T47D (cell line): ENCODE data around the gene TAS1R3.
"Not testable (repeated sequence)": the region's sequence is repeated elsewhere in the genome, so short reads cannot be mapped to it uniquely, and the experiment has no call there.

Experiments
- DNase-seq, 2 experiments: peaks; one replicate each; pipeline versions ENCODE4 v3.0.0 to v3.0.0-alpha.2; 2011 to 2012; ENCODE audit warnings: low read depth in 1 of 2, low spot score in 1 of 2
- JUND ChIP-seq: IDR thresholded peaks from 2 replicates; pipeline ENCODE4 v1.6.1; 2012; ENCODE audit warnings: low read depth
- in situ Hi-C: cut with HindIII; loops from 2 replicates; pipeline ENCODE4 v1.10.0; 2016; ENCODE audit warnings: low sequenced_read_pairs, low pct_unique_long_range_greater_than_20kb

TAS1R3 gene

DNA sequence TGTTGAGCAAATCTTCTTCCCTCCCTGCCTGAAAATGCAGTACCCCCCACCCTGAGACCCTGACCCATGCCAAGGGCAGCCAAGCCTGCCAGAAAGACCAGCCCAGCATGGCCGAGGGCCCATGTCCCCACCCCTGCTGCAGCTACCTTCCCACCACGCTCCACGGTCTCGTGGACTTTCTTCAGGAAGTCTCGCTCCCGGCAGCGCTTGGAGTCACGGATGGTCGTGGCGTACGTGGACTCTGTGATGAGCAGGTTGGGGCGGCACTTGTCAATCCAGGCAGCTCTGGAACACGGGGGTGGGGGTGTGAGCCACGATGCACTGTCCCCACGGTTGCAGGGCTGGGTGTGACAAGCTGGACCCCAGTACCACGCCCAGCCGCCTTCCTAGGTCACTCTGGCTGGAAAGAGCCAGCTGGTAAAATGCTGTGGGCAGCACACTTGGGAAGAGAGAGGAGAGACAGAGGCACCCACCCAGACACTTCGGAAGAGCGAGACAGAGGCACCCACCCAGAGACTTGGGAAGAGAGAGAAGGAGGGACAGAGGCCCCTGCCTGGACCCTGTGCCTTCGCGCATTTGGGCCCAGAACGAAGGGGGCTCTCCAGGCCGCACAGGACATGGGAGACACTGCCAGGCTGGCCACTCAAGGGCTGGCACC is 16.3 kb upstream of the TAS1R3 start:
- in situ Hi-C loops: no loop called here
- no peak for TF ChIP-seq JUND
- no peak for DNase-seq

DNA sequence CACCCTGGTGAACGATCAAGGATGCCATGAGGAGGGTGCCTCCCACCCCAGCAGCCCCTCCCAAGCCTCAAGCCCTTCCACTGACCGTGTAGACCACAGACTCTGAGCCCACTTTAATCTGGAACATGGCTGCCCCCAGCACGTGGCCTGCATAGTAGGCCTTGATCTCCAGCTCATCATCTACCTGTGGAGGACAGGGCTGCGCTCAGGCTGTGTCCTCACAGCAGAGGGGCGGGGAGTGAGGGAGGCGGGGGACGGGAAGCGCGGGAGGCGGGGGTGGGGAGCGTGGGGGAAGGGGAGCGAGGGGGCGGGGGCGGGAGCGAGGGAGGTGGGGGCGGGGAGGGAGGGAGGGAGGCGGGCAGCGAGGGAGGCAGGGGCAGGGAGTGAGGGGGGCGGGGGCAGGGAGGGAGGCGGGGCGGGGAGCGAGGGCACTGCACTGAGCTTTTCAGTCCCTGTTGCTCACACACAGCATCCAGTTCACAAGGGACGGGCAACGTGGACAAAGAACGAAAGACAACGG is 15.6 kb upstream of the TAS1R3 start:
- in situ Hi-C loops: no loop called here
- DNase-seq: no peak
- TF ChIP-seq JUND: no peak

DNA sequence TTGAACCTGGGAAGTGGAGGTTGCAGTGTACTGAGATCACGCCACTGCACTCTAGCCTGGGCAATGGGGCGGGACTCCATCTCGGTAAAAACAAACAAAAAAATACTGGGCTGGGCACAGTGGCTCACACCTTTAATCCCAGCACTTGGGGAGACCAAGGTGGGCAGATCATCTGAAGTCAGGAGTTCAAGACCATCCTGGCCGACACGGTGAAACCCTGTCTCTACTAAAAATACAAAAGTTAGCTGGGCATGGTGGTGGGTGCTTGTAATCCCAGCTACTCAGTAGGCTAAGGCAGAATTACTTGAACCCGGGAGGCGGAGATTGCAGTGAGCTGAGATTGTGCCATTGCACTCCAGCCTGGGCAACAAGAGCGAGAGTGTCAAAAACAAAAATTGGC is 14.9 kb upstream of the TAS1R3 start:
- DNase-seq, in situ Hi-C loops: not testable (repeated sequence)

DNA sequence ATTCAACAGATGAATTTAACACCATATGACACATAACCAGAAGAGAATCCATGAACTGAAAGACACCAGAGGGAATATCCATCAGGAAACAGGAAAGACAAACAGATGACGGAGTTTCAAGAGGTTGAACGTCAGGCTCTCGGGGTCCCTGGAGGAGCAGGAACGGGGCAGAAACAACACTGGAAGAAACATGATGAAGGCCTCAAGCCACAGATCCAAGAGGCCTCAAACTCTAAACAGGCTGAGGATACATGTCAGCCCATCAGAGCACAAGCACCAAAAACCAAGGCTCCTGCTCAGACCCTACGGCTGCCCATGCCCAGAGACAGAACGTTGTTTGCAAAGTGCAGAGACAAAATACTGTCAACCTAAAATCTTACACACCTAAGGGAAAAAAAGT is 13.7 kb upstream of the TAS1R3 start:
- in situ Hi-C loops: no loop called here
- TF ChIP-seq JUND: no peak
- no peak for DNase-seq

DNA sequence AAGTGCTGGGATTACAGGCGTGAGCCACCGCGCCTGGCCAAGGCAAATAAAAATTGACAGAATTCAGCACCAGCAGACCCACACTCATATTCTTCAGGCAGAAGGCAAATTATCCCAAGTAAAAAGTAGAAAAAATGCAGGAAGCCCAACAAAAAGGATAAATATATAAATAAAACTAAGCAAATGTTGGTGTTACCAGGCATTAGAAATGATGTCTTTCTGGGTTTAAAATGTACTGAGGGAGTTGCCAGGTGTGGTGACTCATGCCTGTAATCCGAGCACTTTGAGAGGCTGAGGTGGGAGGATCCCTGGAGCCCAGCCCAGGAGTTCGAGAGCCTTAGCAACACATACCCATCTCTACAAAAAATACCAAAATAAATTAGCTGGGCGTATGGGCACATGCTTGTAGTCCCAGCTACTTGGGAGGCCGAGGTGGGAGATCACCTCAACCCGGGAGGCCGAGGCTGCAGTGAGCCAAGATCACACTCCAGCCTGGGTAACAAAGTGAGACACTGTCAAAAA is 12.9 kb upstream of the TAS1R3 start:
- no peak for TF ChIP-seq JUND
- in situ Hi-C loops: no loop called here
- DNase-seq: peak in 1 of 2 experiments; percentile 78

DNA sequence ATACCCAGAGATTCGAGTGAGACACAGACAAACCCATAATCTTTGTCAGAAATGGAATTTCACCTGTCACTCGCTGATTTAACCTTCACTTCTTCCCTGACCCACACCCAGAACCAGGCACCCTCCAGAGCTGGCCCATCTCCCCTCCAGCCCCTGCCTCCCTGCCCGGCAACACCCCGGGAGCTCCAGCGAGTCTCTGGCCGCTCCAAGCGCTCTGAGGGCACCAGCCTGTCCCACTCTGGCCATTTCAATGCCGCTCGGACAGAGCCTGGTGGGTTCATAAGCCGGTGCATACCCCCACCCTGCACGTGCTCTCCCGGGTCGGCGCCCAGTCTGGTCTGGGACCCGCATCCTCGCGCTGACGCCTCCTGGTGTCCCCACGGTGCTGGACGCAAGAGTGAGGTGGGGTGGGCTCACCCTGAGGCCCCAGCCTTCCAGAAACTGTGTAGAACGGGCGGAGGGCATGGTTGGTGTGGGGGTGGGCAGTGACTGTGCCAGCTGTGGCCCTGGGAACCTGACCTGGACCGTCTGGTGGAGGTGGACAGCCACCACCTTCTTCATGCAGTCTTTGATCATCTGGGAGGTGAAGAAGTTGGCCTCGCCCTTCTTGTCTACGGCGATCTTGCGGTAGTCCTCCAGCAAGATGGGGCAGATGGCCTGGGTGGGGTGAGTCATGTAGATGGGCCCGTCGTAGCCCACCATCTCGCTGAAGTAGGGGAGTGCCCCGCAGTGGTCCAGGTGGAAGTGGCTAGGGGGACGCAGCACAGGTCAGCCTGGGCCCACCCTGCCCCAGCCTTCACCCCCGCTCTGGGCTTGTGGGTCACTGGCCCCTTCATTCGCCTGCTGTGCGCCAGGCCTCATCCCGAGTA is 12.1 kb upstream of the TAS1R3 start:
- in situ Hi-C loops: no loop called here
- no peak for TF ChIP-seq JUND
- DNase-seq: no peak

DNA sequence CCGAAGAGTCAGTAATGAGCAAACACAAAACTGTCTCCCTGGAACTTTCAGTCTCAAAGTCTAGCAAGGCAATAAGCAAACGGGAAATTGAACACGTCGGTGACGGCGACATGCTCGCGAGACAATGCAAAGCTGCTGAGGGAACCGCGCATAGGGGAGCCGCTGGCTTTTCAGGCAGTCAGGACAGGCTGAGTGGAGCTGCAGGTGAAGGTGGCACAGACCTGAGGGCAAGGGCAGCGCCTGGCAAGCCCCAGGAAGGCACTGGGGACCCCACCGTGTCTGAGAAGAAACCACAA is 11.5 kb upstream of the TAS1R3 start:
- in situ Hi-C loops: no loop called here
- DNase-seq: no peak
- TF ChIP-seq JUND: no peak

DNA sequence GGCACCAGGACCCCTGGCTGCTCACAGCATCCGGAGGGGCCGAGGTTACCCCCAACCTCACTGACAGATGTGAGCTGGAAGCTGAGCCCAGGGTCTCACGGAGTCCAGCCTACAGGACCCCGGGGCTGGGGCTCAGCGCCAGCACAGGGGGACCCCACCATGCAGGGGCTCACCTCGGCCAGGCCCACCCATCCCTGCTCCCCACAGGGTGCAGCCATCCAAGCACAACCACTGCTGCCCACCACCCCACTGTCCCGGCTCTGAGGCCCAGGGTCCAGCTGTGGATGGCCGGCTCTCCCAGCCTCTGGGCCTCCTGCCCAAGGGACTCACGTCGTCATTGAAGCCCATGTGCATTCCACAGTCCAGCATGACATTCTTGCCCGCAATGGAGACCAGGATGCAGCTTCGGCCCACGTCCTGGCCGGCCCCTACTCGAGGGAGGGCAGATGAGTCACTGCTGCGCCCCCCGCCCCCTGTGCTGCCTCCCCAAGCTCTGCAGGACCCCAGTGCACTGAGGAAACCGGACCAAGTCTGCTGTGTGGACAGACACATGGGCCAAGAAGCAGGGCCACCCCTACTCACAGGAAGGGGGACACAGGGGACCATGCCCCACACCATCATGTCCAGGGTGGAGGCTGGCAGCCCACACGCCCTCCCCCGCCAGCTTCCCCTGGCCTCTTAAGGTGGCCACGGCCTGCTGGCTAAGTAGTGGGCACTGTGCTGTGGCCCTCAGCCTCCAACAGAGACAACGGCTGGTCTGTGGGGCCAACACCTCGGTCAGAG is 10.2 kb upstream of the TAS1R3 start:
- no peak for TF ChIP-seq JUND
- in situ Hi-C loops: no loop called here
- DNase-seq: no peak

DNA sequence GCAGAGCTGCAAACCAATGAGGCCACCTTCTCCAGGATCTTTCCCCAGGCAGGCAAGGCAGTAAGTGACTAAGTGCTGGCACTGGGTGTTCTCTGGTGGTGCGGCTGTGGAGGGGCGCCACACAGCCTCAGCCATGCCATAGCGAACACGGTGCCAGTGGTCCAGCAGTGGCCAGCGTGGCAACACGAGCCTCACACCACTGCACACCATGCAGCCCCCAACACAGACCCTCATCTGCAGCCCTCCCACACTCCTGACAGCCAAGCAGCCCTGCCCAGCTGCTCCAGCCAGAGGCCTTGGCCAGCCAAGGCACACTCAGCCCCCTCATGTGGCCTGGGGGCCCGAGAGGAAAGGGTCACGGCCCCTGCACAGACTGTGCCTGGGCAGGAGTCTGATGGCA is 9.6 kb upstream of the TAS1R3 start:
- TF ChIP-seq JUND: no peak
- DNase-seq: no peak
- in situ Hi-C loops: no loop called here

DNA sequence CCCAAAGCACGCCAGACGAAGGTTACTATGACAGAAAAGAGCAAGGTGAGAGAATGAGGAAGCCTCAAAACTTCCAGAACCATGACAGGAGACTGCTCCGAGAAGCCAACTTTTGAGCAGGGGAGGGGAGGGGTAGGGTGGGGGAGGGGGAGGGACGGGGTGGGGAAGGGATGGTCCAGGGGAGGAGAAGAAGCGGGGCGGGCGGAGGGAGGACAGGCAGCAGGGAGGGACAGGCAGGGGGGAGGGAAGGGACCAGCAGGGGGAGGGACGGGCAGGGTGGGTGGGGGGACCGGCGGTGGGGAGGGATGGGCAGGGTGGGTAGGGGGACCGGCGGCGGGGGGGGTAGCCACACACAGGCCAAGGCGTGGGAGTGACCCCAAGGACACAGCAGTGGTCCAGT is 8.7 kb upstream of the TAS1R3 start:
- in situ Hi-C loops: no loop called here
- no peak for DNase-seq
- no peak for TF ChIP-seq JUND

DNA sequence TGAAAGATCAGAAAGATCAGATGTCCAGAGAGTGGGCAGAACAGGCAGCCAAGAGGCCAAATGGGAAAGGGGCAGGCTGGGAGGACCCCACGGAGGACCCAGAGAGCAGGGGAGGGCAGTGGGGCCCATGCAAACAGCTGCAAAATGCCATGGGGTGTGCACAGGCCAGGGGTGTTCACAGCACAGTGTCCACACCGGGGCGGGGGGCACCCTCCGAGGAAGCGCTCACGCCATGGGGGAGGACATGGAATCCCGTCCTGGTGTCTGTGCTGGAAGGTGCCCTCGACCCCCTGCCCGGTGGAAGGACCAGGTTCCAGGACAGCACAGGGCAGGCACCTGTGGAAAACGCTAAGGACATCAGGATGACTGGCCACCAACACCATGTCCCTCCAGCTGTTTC is 8.1 kb upstream of the TAS1R3 start:
- no peak for DNase-seq
- TF ChIP-seq JUND: no peak
- in situ Hi-C loops: no loop called here

DNA sequence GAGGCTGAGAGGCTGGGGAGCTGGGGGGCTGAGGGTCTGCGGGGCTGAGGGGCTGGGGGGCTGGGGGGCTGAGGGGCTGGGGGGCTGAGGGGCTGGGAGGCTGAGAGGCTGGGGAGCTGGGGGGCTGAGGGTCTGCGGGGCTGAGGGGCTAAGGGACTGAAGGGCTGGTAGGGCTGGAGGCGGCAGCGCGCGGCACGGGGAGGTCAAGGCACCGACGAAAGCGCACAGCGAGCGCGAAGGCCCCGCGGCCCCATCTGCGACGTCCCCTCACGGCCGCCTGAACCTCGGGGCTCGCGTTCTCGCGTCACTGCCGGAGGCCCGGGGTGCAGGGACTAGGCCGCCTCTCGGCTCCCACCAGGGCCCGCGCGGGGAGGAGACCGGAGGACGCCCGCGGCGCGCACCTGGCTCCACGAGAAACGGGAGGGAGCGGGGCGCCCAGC is 7.0 kb upstream of the TAS1R3 start:
- no peak for TF ChIP-seq JUND
- no peak for DNase-seq
- in situ Hi-C loops: no loop called here
